HCT116 (cell line): ENCODE measurements around the gene TSPAN16. TPM values are rescaled to one million over a fixed set of nuclear protein-coding genes. Genes with fewer than 3 reads are reported as not detected.

ENCODE experiments used
- ATAC-seq: fragments of 200-7000 bp; cut with Tn5 transposase; 2 replicates; pipeline ENCODE4 v1.9.1; 2020; ENCODE audit warnings: mild to moderate bottlenecking, moderate library complexity
- BruUV-seq: library from RNA; stranded (reverse); fragments of 400-500 nt; replicated peaks from 2 replicates; lab custom pipeline; 2021; lab: Mats Ljungman, UMichigan
- CTCF ChIA-PET: fragments of 300-600 bp; sonication (Branson Sonifier 250); formaldehyde crosslinking; loops from one replicate; lab custom pipeline; 2021; ENCODE audit warnings: antibody characterized with exemption; lab: Charles Lee
- POLR2A ChIA-PET: fragments of 300-600, 350-600 bp; sonication (Branson Sonifier 250); formaldehyde crosslinking; loops from one replicate; lab custom pipeline; 2021; ENCODE audit warnings: antibody characterized with exemption; lab: Charles Lee
- RAD21 ChIA-PET, 2 experiments: fragments of 300-600 bp; sonication (Branson Sonifier 250); formaldehyde crosslinking; loops; one replicate each; lab custom pipeline; 2023; ENCODE audit warnings: low total read pairs in 2 of 2; ENCODE audit not compliant: uncharacterized antibody in 2 of 2, unreplicated experiment in 2 of 2, low non-redundant PET in 1 of 2; lab: Charles Lee
- DNase-seq: peaks from one replicate; pipeline ENCODE4 v3.0.0-alpha.2; 2010; ENCODE audit warnings: low read depth, low spot score
- H2AFZ ChIP-seq: fragments of 200-600 bp; shearing (Covaris generic), sonication (generic); 2 replicates; pipeline ENCODE4 v1.6.1; 2017; ENCODE audit warnings: low read depth, mixed run types, mixed read lengths, antibody characterized with exemption, low read length; ENCODE audit not compliant: poor library complexity, severe bottlenecking
- H3K27ac ChIP-seq: 2 replicates; pipeline ENCODE4 v1.5.1; 2012; ENCODE audit warnings: low read depth, low read length
- H3K27me3 ChIP-seq: fragments of 200-600 bp; sonication (generic); 2 replicates; pipeline ENCODE4 v1.6.1; 2016; ENCODE audit warnings: mixed run types, low read length, mixed read lengths; ENCODE audit not compliant: insufficient read depth
- H3K36me3 ChIP-seq, 2 experiments: fragments of 200-500 bp in 1 of 2; fragments of 200-600 bp in 1 of 2; sonication (Bioruptor generic) in 1 of 2; sonication (generic) in 1 of 2; 2 replicates each; pipeline versions ENCODE4 v1.5.1 to v1.6.1; 2014 to 2016; ENCODE audit warnings: low read length in 2 of 2, inconsistent platforms in 1 of 2, mixed read lengths in 1 of 2, mixed run types in 1 of 2; ENCODE audit not compliant: insufficient read depth in 2 of 2, control insufficient read depth in 1 of 2
- H3K4me1 ChIP-seq, 2 experiments: fragments of 200-600 bp in 1 of 2; sonication (generic) in 1 of 2; 2 replicates each; pipeline versions ENCODE4 v1.5.1 to v1.6.1; 2012 to 2017; ENCODE audit warnings: low read length in 2 of 2, inconsistent platforms in 1 of 2, mild to moderate bottlenecking in 1 of 2, mixed read lengths in 1 of 2, mixed run types in 1 of 2, moderate library complexity in 1 of 2; ENCODE audit not compliant: insufficient read depth in 2 of 2, control insufficient read depth in 1 of 2
- H3K4me2 ChIP-seq: fragments of 200-600 bp; sonication (generic); 2 replicates; pipeline ENCODE4 v1.6.1; 2017; ENCODE audit warnings: mixed run types, low read length, mixed read lengths
- H3K4me3 ChIP-seq, 2 experiments: fragments of 200-600 bp in 1 of 2; sonication (generic) in 1 of 2; replicated peaks in 1 of 2; 2 replicates each; pipeline ENCODE4 v1.5.1; 2011 to 2016; ENCODE audit warnings: low read length in 2 of 2, control low read depth in 1 of 2, low read depth in 1 of 2, mild to moderate bottlenecking in 1 of 2, mixed read lengths in 1 of 2, mixed run types in 1 of 2
- H3K79me2 ChIP-seq: fragments of 200-600 bp; sonication (generic); 2 replicates; pipeline ENCODE4 v1.6.1; 2017; ENCODE audit warnings: mild to moderate bottlenecking, mixed run types, low read length, moderate library complexity, mixed read lengths; ENCODE audit not compliant: insufficient read depth
- H3K9ac ChIP-seq: fragments of 200-600 bp; sonication (generic); 2 replicates; pipeline ENCODE4 v1.6.1; 2016; ENCODE audit warnings: low read length, mixed read lengths
- H3K9me2 ChIP-seq: fragments of 200-600 bp; sonication (generic), shearing (Covaris generic); 2 replicates; pipeline ENCODE4 v1.6.1; 2017; ENCODE audit warnings: mixed run types, mild to moderate bottlenecking, moderate library complexity; ENCODE audit not compliant: insufficient read depth
- H3K9me3 ChIP-seq, 2 experiments: fragments of 200-500 bp in 1 of 2; fragments of 200-600 bp in 1 of 2; sonication (Bioruptor generic) in 1 of 2; sonication (generic) in 1 of 2; 2 replicates each; pipeline ENCODE4 v1.6.1; 2014 to 2017; ENCODE audit warnings: low read length in 2 of 2, mixed read lengths in 2 of 2, inconsistent platforms in 1 of 2, low read depth in 1 of 2, mild to moderate bottlenecking in 1 of 2, mixed run types in 1 of 2, moderate library complexity in 1 of 2; ENCODE audit not compliant: control insufficient read depth in 1 of 2, insufficient read depth in 1 of 2
- H4K20me1 ChIP-seq: fragments of 200-600 bp; sonication (generic), shearing (Covaris generic); 2 replicates; pipeline ENCODE4 v1.6.1; 2017; ENCODE audit warnings: mixed run types, mild to moderate bottlenecking, moderate library complexity; ENCODE audit not compliant: insufficient read depth
- ATF3 ChIP-seq: IDR thresholded peaks from 2 replicates; pipeline ENCODE4 v1.6.1; 2012
- CBX3 ChIP-seq: IDR thresholded peaks from 2 replicates; pipeline ENCODE4 v1.6.1; 2012; ENCODE audit warnings: low read depth
- CTCF ChIP-seq, 3 experiments: fragments of 200-600 bp in 1 of 3; sonication (generic) in 1 of 3; IDR thresholded peaks in 2 of 3; conservative IDR thresholded peaks in 1 of 3; 2 replicates each; pipeline ENCODE4 v1.5.1; 2012 to 2017; ENCODE audit warnings: low read depth in 2 of 3, low read length in 2 of 3, antibody characterized with exemption in 1 of 3, borderline replicate concordance in 1 of 3, control low read depth in 1 of 3, mild to moderate bottlenecking in 1 of 3, mixed read lengths in 1 of 3, mixed run types in 1 of 3, moderate library complexity in 1 of 3; ENCODE audit not compliant: insufficient read depth in 1 of 3
- EZH2 ChIP-seq: fragments of 200-600 bp; sonication (generic); IDR thresholded peaks from 2 replicates; pipeline ENCODE4 v1.6.1; 2017; ENCODE audit warnings: antibody characterized with exemption, mixed run types
- FOSL1 ChIP-seq: IDR thresholded peaks from 2 replicates; pipeline ENCODE4 v1.6.1; 2012; ENCODE audit warnings: low read depth
- JUND ChIP-seq: IDR thresholded peaks from 2 replicates; pipeline ENCODE4 v1.6.1; 2012
- SRF ChIP-seq: IDR thresholded peaks from 2 replicates; pipeline ENCODE4 v1.6.1; 2012; ENCODE audit warnings: low read depth
- TCF7L2 ChIP-seq: IDR thresholded peaks from 2 replicates; pipeline ENCODE4 v1.7.0; 2011; ENCODE audit warnings: borderline replicate concordance, inconsistent platforms; ENCODE audit not compliant: insufficient read depth, insufficient read length; ENCODE audit errors: extremely low read depth
- ZFX ChIP-seq: fragments of 450-650 bp; IDR thresholded peaks from 2 replicates; pipeline ENCODE4 v1.6.1; 2017
- intact Hi-C: fragments of 100-400 bp; cut with micrococcal nuclease; formaldehyde crosslinking; loops from 2 replicates; pipeline ENCODE4 v1.10.0; 2022
- total RNA-seq: library from RNA; stranded (reverse); gene quantifications from one replicate; pipeline ENCODE4 v1.2.1, GENCODE V29; 2021; ENCODE audit not compliant: unreplicated experiment
- TF ChIP-seq, protein P1 (sequence below): IDR thresholded peaks from 2 replicates; pipeline ENCODE4 v1.6.1; 2012; ENCODE audit warnings: low read depth

TSPAN16 gene
- total RNA-seq, 1 experiment from 2014 or later: not detected

- Histone ChIP-seq H4K20me1 (no peaks in the 10 kb centered on the region), H3K9me2 (no peaks in the 10 kb centered on the region), H3K79me2 (no peaks in the 10 kb centered on the region), H3K9me3 (no peaks in the 10 kb centered on the region), H3K36me3 (no peaks in the 10 kb centered on the region), H3K27ac (no peak overlapping the region), H3K27me3 (no peaks in the 10 kb centered on the region), H3K9ac (no peak overlapping the region), H3K4me3 (no peak overlapping the region), H2AFZ (no peak overlapping the region), H3K4me1 (no peaks in the 10 kb centered on the region), H3K4me2 (no peak overlapping the region)
- intact Hi-C loops: no loop called here
- BruUV-seq: no TSS peak
- DNase-seq: no peak
- ChIA-PET RAD21 (no interaction called here), CTCF (interaction anchor here (0.7 to 1.1 kb wide), 3 partner anchors 12 to 1358 kb away, joined by 3 to 4 read pairs (median 3); no protein-coding TSS in a partner anchor), POLR2A (no interaction called here)
- no peak for ATAC-seq
- TF ChIP-seq ZFX (no peak), ATF3 (no peak), FOSL1 (no peak), EZH2 (no peak), SRF (no peak), JUND (no peak), TCF7L2 (no peak), CBX3 (no peak), CTCF (IDR thresholded peaks at IDR 0.05 in 2 of 3, conservative IDR thresholded peaks at IDR 0.05 in 1 of 3; ENCODE audit: borderline replicate concordance in 1 of 3, insufficient read depth in 1 of 3, low read depth in 2 of 3, low read length in 2 of 3) (no peak)
- TF ChIP-seq, protein P1, sequence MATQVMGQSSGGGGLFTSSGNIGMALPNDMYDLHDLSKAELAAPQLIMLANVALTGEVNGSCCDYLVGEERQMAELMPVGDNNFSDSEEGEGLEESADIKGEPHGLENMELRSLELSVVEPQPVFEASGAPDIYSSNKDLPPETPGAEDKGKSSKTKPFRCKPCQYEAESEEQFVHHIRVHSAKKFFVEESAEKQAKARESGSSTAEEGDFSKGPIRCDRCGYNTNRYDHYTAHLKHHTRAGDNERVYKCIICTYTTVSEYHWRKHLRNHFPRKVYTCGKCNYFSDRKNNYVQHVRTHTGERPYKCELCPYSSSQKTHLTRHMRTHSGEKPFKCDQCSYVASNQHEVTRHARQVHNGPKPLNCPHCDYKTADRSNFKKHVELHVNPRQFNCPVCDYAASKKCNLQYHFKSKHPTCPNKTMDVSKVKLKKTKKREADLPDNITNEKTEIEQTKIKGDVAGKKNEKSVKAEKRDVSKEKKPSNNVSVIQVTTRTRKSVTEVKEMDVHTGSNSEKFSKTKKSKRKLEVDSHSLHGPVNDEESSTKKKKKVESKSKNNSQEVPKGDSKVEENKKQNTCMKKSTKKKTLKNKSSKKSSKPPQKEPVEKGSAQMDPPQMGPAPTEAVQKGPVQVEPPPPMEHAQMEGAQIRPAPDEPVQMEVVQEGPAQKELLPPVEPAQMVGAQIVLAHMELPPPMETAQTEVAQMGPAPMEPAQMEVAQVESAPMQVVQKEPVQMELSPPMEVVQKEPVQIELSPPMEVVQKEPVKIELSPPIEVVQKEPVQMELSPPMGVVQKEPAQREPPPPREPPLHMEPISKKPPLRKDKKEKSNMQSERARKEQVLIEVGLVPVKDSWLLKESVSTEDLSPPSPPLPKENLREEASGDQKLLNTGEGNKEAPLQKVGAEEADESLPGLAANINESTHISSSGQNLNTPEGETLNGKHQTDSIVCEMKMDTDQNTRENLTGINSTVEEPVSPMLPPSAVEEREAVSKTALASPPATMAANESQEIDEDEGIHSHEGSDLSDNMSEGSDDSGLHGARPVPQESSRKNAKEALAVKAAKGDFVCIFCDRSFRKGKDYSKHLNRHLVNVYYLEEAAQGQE: no peak
Observed at GRCh38 chr19:11281356-11282049, 14.5 kb upstream of the TSPAN16 start.
